Measurements from ENCODE around the gene EDDM13. TPM values are rescaled to one million over a fixed set of nuclear protein-coding genes. Genes with fewer than 3 reads are reported as not detected.

EDDM13 gene
- total RNA-seq, 2 experiments from 2014 or later, result not detected

DNA sequence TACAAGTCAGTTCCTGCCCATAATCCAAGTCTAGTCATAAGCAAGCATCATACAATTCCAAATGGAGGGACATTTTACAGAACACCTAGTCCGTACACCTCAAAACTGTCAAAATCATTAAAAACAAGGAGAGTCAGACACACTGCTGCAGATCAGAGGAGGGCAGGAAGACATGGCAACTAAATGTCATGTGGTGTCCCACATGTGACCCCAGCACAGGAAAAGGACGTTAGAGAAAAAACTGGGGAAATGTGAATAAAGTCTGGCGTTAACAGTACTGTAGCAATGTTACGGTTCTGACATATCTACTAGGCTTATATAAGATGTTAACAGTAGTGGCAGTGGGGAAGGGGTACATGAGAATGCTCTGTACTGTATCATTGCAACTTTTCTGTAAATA lies 39.8 kb downstream of the EDDM13 start:
- no peak for ATAC-seq (ENCODE audit: poor library complexity)
- CTCF ChIA-PET, result no interaction called here

DNA sequence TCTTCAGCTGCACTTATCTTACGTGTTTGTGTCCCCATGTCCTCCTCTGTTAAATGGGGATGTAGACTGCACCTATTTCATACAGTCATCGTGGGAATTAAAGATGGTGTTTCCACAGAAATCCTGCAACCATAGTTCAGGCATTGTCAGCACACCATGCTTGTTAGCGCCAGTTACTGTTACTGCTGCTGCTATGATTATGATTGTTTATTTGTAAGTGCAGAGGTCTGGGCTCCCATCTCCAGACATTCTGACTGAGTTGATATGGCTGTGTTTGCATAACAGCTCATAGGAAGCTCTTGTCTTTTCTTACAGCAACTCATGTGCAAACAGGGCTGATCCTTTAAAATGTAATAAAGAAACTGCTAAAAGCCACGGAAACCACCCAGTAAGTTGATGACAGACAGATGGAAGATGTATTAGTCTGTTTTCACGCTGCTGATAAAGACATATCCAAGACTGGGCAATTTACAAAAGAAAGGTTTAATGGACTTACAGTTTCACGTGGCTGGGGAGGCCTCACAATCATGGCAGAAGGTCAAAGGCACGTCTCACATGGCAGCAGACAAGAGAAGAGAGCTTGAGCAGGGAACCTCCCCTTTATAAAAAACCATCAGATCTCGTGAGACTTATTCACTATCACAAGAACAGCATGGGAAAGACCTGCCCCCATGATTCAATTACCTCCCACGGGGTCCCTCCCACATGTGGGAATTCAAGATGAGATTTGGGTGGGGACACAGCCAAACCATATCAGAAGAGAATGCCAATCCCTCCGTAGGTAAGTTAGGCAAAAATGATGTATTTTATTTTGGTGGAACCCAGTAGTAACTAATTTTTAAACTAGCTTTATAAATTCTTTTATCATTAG lies 40.5 kb downstream of the EDDM13 start:
- TF ChIP-seq, protein P1, sequence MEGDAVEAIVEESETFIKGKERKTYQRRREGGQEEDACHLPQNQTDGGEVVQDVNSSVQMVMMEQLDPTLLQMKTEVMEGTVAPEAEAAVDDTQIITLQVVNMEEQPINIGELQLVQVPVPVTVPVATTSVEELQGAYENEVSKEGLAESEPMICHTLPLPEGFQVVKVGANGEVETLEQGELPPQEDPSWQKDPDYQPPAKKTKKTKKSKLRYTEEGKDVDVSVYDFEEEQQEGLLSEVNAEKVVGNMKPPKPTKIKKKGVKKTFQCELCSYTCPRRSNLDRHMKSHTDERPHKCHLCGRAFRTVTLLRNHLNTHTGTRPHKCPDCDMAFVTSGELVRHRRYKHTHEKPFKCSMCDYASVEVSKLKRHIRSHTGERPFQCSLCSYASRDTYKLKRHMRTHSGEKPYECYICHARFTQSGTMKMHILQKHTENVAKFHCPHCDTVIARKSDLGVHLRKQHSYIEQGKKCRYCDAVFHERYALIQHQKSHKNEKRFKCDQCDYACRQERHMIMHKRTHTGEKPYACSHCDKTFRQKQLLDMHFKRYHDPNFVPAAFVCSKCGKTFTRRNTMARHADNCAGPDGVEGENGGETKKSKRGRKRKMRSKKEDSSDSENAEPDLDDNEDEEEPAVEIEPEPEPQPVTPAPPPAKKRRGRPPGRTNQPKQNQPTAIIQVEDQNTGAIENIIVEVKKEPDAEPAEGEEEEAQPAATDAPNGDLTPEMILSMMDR (IDR thresholded peaks at IDR 0.05), result no peak
- intact Hi-C loops (cut with DNase I, micrococcal nuclease), result loop anchor here in 1 of 2 experiments (5.0 to 10.0 kb wide), 6 partner anchors 359 to 1842 kb away; partner anchors contain the start of genes EPN1, PPP6R1, ZNF329 and ZNF628
- ATAC-seq (ENCODE audit: poor library complexity) (no peak), DNase-seq (no peak)
- Mint-ChIP-seq H3K36me3 (ENCODE audit: low read depth) (peaks cover 33% of the 10 kb centered on the region), H3K27ac (peak overlapping the region; percentile 95), H3K9me3 (no peaks in the 10 kb centered on the region), H3K27me3 (no peaks in the 10 kb centered on the region), H3K4me1 (ENCODE audit: low read depth) (peaks cover 34% of the 10 kb centered on the region), H3K4me3 (peak overlapping the region; percentile 91)
- Histone ChIP-seq H3K4me1 (ENCODE audit: insufficient read depth, low read length) (peaks cover 14% of the 10 kb centered on the region), H3K9me3 (ENCODE audit: control insufficient read depth in 1 of 2, insufficient read depth in 1 of 2, low read length in 2 of 2) (no peaks in the 10 kb centered on the region), H3K4me3 (ENCODE audit: low read length) (no peak overlapping the region), H3K27ac (ENCODE audit: low read depth in 1 of 2, low read length in 2 of 2) (no peak overlapping the region), H3K27me3 (ENCODE audit: control insufficient read depth in 1 of 2, insufficient read depth in 2 of 2, low read length in 2 of 2) (no peaks in the 10 kb centered on the region), H3K36me3 (ENCODE audit: insufficient read depth, low read length) (no peaks in the 10 kb centered on the region)
- CTCF ChIA-PET, result no interaction called here
- POLR2A ChIA-PET, result interaction anchor here (1.0 kb wide), 1 partner anchor 60 kb away, joined by 3 read pairs; no protein-coding TSS in a partner anchor

More for the DNA sequence above, 39.8 kb downstream of the EDDM13 start:
- H3K4me1 ChIP-seq (ENCODE audit: insufficient read depth, low read length), result peaks cover 14% of the 10 kb centered on the region
- no peak overlapping the region for H3K4me3 ChIP-seq (ENCODE audit: low read length)
- Mint-ChIP-seq H3K27me3 (no peaks in the 10 kb centered on the region), H3K9me3 (no peaks in the 10 kb centered on the region), H3K36me3 (ENCODE audit: low read depth) (peaks cover 33% of the 10 kb centered on the region), H3K27ac (peak overlapping the region; percentile 95), H3K4me1 (ENCODE audit: low read depth) (peaks cover 34% of the 10 kb centered on the region), H3K4me3 (peak overlapping the region; percentile 60)
- no peaks in the 10 kb centered on the region for H3K27me3 ChIP-seq (ENCODE audit: control insufficient read depth in 1 of 2, insufficient read depth in 2 of 2, low read length in 2 of 2)
- H3K27ac ChIP-seq (ENCODE audit: low read depth in 1 of 2, low read length in 2 of 2), result no peak overlapping the region
- DNase-seq, result no peak
- TF ChIP-seq, protein P1 (IDR thresholded peaks at IDR 0.05), result no peak
- H3K9me3 ChIP-seq (ENCODE audit: control insufficient read depth in 1 of 2, insufficient read depth in 1 of 2, low read length in 2 of 2), result no peaks in the 10 kb centered on the region
- intact Hi-C loops (cut with DNase I, micrococcal nuclease), result loop anchor here in 1 of 2 experiments (5.0 to 10.0 kb wide), 6 partner anchors 360 to 1842 kb away; partner anchors contain the start of genes EPN1, PPP6R1, ZNF329 and ZNF628
- H3K36me3 ChIP-seq (ENCODE audit: insufficient read depth, low read length), result no peaks in the 10 kb centered on the region
- POLR2A ChIA-PET, result no interaction called here

DNA sequence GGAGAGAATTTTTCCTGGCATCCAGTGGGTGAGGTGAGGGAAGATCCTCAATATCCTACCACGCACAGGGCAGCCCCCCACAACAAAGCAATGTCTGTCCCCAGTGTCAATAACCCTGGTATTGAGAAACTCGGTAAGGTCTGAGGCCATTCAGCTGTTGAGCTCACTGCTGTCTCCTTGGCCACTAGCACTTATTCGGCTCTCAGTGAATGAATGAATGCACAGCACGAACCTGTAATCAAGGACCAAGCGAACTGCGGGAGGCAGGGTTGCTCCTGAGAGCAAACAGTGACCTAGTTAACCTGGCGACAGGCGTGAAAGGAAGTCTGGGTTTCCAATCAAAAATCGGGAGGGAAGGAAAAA lies 41.5 kb downstream of the EDDM13 start:
- Mint-ChIP-seq H3K36me3 (ENCODE audit: low read depth) (peaks cover 33% of the 10 kb centered on the region), H3K27me3 (no peaks in the 10 kb centered on the region), H3K4me1 (ENCODE audit: low read depth) (peaks cover 34% of the 10 kb centered on the region), H3K4me3 (peak overlapping the region; percentile 91), H3K9me3 (no peaks in the 10 kb centered on the region), H3K27ac (peak overlapping the region; percentile 95)
- no peaks in the 10 kb centered on the region for H3K9me3 ChIP-seq (ENCODE audit: control insufficient read depth in 1 of 2, insufficient read depth in 1 of 2, low read length in 2 of 2)
- DNase-seq (peak in 1 of 14 experiments; percentile 2), ATAC-seq (ENCODE audit: poor library complexity) (no peak)
- H3K27me3 ChIP-seq (ENCODE audit: control insufficient read depth in 1 of 2, insufficient read depth in 2 of 2, low read length in 2 of 2), result no peaks in the 10 kb centered on the region
- ChIA-PET CTCF (no interaction called here), POLR2A (interaction anchor here (1.0 to 2.4 kb wide), 8 partner anchors 23 to 660 kb away, joined by 3 to 11 read pairs (median 5); partner anchors contain the start of genes ZNF444, ZNF582, ZNF787 and ZNF835)
- peak overlapping the region; percentile 76 for H3K4me3 ChIP-seq (ENCODE audit: low read length)
- peak overlapping the region; percentile 93 to 99 for H3K27ac ChIP-seq (ENCODE audit: low read depth in 1 of 2, low read length in 2 of 2)
- TF ChIP-seq, protein P1 (IDR thresholded peaks at IDR 0.05), result no peak
- no peaks in the 10 kb centered on the region for H3K36me3 ChIP-seq (ENCODE audit: insufficient read depth, low read length)
- intact Hi-C loops (cut with DNase I, micrococcal nuclease), result loop anchor here (1.0 to 10.0 kb wide), 9 partner anchors 79 to 1841 kb away; partner anchors contain the start of genes ZNF444 (in 2 of the 2), EPN1 (in 1 of the 2), PPP6R1 (in 1 of the 2) and ZNF329 (in 1 of the 2)
- H3K4me1 ChIP-seq (ENCODE audit: insufficient read depth, low read length), result peaks cover 14% of the 10 kb centered on the region
